ENCODE measurements around the gene SLC25A34.

SLC25A34 gene

DNA sequence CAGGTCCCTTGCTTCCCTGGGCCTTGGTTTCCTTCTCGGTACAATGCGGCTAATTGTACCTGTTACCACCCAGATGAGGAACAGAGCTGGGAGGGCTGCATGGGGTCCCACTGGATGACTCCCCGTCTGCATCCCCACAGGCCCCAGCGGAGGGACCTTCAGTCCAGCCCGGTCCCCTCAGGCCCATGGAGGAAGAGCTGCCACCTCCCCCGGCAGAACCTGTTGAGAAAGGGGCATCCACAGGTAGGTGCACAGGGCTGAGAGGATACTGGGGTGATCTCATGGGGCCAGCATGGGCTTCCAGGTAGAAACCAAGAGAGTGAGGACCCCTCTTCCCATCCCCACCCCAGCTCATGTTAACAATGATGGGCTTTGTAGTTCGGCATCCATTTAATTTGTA, 32.3 kb downstream of the SLC25A34 start:
- TF ChIP-seq, protein P1, sequence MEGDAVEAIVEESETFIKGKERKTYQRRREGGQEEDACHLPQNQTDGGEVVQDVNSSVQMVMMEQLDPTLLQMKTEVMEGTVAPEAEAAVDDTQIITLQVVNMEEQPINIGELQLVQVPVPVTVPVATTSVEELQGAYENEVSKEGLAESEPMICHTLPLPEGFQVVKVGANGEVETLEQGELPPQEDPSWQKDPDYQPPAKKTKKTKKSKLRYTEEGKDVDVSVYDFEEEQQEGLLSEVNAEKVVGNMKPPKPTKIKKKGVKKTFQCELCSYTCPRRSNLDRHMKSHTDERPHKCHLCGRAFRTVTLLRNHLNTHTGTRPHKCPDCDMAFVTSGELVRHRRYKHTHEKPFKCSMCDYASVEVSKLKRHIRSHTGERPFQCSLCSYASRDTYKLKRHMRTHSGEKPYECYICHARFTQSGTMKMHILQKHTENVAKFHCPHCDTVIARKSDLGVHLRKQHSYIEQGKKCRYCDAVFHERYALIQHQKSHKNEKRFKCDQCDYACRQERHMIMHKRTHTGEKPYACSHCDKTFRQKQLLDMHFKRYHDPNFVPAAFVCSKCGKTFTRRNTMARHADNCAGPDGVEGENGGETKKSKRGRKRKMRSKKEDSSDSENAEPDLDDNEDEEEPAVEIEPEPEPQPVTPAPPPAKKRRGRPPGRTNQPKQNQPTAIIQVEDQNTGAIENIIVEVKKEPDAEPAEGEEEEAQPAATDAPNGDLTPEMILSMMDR (IDR thresholded peaks at IDR 0.05; ENCODE audit: low read depth, low read length, missing control alignments) = no peak
- no peak for DNase-seq (ENCODE audit: extremely low read depth, low read depth)
- no peak overlapping the region for H3K4me3 ChIP-seq (replicated peaks; ENCODE audit: low read depth, low read length)

- H3K4me3 ChIP-seq (replicated peaks; ENCODE audit: low read depth, low read length) = no peak overlapping the region
- no peak for DNase-seq (ENCODE audit: extremely low read depth, low read depth)
- TF ChIP-seq, protein P1 (IDR thresholded peaks at IDR 0.05; ENCODE audit: low read depth, low read length, missing control alignments) = no peak
Measured at GRCh38 chr1:15770313-15770962, 34.4 kb downstream of the SLC25A34 start.

DNA sequence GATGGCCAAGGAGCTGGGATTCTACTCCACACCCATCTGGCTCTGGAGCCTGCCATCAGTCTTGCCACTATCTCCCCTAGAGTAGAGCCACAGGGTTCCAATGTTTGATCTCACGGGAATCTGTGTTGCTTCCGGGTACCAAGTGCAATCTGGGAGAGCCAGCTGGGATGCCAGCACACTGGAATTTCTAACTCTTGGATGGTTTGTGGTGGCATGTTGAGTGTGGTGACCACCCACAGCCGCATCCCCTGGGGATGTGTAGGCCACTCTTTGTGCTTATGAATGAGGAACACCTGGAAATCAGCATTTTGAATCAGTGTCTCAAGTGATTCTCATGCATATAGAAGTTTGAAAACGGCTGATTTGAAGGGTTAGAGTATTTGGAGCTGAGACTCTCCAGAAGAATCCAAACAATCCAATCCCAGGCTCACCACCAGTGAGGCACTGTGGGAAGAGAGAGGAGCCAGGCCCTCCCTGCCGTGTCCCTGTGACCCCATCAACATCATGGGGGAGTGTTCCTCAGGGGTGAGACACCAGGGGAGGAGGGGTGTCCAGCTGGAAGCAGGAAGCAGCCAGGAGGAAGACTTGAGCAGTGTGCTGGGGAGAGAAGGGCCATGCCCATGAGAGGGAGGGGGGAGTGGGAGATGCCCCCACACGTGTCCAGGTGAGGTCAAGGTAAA, 35.9 kb downstream of the SLC25A34 start:
- H3K4me3 ChIP-seq (replicated peaks; ENCODE audit: low read depth, low read length) = no peak overlapping the region
- TF ChIP-seq, protein P1 (IDR thresholded peaks at IDR 0.05; ENCODE audit: low read depth, low read length, missing control alignments) = no peak
- no peak for DNase-seq (ENCODE audit: extremely low read depth, low read depth)

GRCh38 chr1:15775706-15776105, 39.6 kb downstream of the SLC25A34 start:
- DNase-seq (ENCODE audit: extremely low read depth, low read depth) = no peak
- no peak overlapping the region for H3K4me3 ChIP-seq (replicated peaks; ENCODE audit: low read depth, low read length)
- TF ChIP-seq, protein P1 (IDR thresholded peaks at IDR 0.05; ENCODE audit: low read depth, low read length, missing control alignments) = no peak

GRCh38 chr1:15777909-15778707, 42.0 kb downstream of the SLC25A34 start:
- TF ChIP-seq, protein P1 (IDR thresholded peaks at IDR 0.05; ENCODE audit: low read depth, low read length, missing control alignments) = no peak
- H3K4me3 ChIP-seq (replicated peaks; ENCODE audit: low read depth, low read length) = no peak overlapping the region
- DNase-seq (ENCODE audit: extremely low read depth, low read depth) = no peak

DNA sequence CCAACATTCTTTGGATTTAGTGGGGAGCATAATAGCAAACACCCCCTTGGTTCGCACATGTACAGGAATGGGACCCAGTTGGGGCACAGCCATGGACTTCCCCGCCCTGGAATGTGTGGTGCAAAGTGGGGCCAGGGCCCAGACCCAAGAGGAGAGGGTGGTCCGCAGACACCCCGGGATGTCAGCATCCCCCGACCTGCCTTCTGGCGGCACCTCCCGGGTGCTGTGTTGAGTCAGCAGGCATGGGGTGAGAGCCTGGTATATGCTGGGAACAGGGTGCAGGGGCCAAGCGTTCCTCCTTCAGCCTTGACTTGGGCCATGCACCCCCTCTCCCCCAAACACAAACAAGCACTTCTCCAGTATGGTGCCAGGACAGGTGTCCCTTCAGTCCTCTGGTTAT, 49.6 kb downstream of the SLC25A34 start:
- TF ChIP-seq, protein P1 (IDR thresholded peaks at IDR 0.05; ENCODE audit: low read depth, low read length, missing control alignments) = no peak
- DNase-seq (ENCODE audit: extremely low read depth, low read depth) = no peak
- H3K4me3 ChIP-seq (replicated peaks; ENCODE audit: low read depth, low read length) = no peak overlapping the region

Data from HFF-Myc (cell line).